ENCODE measurements around the gene REPS2.

DNA sequence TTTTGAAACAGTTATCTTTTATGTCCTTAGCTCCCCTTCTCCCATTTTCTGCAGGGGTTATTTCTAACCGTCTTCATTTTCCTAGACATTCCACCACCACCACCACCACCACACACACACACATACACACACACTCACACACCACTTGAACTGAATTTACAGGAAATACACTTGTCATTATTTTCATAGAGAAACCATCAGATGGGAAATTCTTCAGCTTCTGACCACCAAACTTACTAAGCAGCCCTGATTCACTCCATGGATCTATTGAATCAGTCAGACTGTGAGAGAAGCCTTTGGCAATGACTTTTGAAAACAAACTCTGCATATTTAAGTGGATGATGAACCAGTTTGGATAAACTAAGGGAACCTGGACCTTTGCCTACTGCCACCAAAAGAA is 218.5 kb downstream of the REPS2 start:
- TF ChIP-seq, protein P1, sequence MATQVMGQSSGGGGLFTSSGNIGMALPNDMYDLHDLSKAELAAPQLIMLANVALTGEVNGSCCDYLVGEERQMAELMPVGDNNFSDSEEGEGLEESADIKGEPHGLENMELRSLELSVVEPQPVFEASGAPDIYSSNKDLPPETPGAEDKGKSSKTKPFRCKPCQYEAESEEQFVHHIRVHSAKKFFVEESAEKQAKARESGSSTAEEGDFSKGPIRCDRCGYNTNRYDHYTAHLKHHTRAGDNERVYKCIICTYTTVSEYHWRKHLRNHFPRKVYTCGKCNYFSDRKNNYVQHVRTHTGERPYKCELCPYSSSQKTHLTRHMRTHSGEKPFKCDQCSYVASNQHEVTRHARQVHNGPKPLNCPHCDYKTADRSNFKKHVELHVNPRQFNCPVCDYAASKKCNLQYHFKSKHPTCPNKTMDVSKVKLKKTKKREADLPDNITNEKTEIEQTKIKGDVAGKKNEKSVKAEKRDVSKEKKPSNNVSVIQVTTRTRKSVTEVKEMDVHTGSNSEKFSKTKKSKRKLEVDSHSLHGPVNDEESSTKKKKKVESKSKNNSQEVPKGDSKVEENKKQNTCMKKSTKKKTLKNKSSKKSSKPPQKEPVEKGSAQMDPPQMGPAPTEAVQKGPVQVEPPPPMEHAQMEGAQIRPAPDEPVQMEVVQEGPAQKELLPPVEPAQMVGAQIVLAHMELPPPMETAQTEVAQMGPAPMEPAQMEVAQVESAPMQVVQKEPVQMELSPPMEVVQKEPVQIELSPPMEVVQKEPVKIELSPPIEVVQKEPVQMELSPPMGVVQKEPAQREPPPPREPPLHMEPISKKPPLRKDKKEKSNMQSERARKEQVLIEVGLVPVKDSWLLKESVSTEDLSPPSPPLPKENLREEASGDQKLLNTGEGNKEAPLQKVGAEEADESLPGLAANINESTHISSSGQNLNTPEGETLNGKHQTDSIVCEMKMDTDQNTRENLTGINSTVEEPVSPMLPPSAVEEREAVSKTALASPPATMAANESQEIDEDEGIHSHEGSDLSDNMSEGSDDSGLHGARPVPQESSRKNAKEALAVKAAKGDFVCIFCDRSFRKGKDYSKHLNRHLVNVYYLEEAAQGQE (IDR thresholded peaks at IDR 0.05; ENCODE audit: unreplicated experiment): no peak
- TF ChIP-seq POLR2AphosphoS5 (IDR thresholded peaks at IDR 0.05; ENCODE audit: low read depth): no peak
- TF ChIP-seq EZH2phosphoT487 (IDR thresholded peaks at IDR 0.05; ENCODE audit: unreplicated experiment): no peak
- TF ChIP-seq, protein P2, sequence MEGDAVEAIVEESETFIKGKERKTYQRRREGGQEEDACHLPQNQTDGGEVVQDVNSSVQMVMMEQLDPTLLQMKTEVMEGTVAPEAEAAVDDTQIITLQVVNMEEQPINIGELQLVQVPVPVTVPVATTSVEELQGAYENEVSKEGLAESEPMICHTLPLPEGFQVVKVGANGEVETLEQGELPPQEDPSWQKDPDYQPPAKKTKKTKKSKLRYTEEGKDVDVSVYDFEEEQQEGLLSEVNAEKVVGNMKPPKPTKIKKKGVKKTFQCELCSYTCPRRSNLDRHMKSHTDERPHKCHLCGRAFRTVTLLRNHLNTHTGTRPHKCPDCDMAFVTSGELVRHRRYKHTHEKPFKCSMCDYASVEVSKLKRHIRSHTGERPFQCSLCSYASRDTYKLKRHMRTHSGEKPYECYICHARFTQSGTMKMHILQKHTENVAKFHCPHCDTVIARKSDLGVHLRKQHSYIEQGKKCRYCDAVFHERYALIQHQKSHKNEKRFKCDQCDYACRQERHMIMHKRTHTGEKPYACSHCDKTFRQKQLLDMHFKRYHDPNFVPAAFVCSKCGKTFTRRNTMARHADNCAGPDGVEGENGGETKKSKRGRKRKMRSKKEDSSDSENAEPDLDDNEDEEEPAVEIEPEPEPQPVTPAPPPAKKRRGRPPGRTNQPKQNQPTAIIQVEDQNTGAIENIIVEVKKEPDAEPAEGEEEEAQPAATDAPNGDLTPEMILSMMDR (conservative IDR thresholded peaks at IDR 0.05; ENCODE audit: low read depth in 2 of 2): no peak
- no peak for TF ChIP-seq EZH2 (IDR thresholded peaks at IDR 0.05; ENCODE audit: low read depth, unreplicated experiment)
- TF ChIP-seq JUNB (IDR thresholded peaks at IDR 0.05; ENCODE audit: unreplicated experiment): no peak
- TF ChIP-seq, protein P3, sequence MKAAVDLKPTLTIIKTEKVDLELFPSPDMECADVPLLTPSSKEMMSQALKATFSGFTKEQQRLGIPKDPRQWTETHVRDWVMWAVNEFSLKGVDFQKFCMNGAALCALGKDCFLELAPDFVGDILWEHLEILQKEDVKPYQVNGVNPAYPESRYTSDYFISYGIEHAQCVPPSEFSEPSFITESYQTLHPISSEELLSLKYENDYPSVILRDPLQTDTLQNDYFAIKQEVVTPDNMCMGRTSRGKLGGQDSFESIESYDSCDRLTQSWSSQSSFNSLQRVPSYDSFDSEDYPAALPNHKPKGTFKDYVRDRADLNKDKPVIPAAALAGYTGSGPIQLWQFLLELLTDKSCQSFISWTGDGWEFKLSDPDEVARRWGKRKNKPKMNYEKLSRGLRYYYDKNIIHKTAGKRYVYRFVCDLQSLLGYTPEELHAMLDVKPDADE (IDR thresholded peaks at IDR 0.05): no peak
- TF ChIP-seq ZNF462 (CRISPR knock-in tag; IDR thresholded peaks at IDR 0.05): no peak
- no peak for TF ChIP-seq ZNF114 (CRISPR knock-in tag; IDR thresholded peaks at IDR 0.05)
- no peak for TF ChIP-seq ZNF331 (CRISPR knock-in tag; IDR thresholded peaks at IDR 0.05; ENCODE audit: low read depth)
- TF ChIP-seq NANOG (IDR thresholded peaks at IDR 0.05; ENCODE audit: borderline replicate concordance): no peak
- no peak for TF ChIP-seq STAT1 (IDR thresholded peaks at IDR 0.05; ENCODE audit: unreplicated experiment)

Data from GM23338 (cell line).